NK-92 (cell line): ENCODE measurements around the gene RAB34.
"Not testable (repeated sequence)": the region's sequence is repeated elsewhere in the genome, so short reads cannot be mapped to it uniquely, and the experiment has no call there.

Experiments used
- DNase-seq: peaks from one replicate; lab custom pipeline; 2025; ENCODE audit not compliant: unreplicated experiment; lab: John Stamatoyannopoulos, UW

The RAB34 gene

GRCh38 chr17:28728364-28729200 is 10.9 kb upstream of the RAB34 start, which contains the start of gene NEK8:
Gene NEK8, plus strand, starts transcription at chr17:28728788. Its CDS starts 26 bp downstream, at chr17:28728814.
- DNase-seq = peak; percentile 77

- peak; percentile 41 for DNase-seq
Measured at GRCh38 chr17:28726627-28727491, 9.2 kb upstream of the RAB34 start.

GRCh38 chr17:28726226-28726626 is 8.6 kb upstream of the RAB34 start, which contains the start of gene TLCD1:
Gene TLCD1, minus strand, starts transcription at chr17:28726233. Its CDS starts 136 bp downstream, at chr17:28726097.
- DNase-seq = no peak

DNA sequence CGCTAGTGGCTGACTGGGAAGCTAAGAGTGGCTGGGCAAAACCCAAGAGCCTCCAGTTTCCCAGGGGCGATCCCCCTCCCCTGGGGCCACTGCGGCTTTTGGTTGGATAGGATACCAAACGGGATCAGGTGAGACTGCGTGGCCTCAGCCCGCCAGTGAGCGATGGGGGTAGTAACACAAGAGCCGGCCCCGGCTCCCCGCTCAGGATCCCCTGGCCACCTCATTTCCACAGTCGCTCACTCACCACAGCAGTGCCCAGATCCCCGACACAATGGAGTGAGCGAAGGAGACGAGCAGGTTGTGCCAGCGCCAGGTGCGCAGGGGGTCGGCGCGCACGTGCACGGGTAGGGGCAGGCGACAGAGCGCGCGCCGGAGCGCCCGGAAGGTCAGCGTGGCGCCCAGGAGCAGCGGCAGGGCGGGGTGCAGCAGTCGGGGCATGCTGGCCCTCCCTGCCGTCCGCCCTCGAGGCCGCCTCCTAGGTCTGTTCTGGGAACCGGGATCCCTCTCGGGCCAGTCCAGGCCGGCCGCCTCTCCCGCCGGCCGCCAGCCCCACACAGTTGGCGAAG is 8.1 kb upstream of the RAB34 start:
- no peak for DNase-seq

- DNase-seq = no peak
Measured at GRCh38 chr17:28725166-28725659, 7.5 kb upstream of the RAB34 start.

- no peak for DNase-seq
Measured at GRCh38 chr17:28724500-28725165, 7.0 kb upstream of the RAB34 start.

DNA sequence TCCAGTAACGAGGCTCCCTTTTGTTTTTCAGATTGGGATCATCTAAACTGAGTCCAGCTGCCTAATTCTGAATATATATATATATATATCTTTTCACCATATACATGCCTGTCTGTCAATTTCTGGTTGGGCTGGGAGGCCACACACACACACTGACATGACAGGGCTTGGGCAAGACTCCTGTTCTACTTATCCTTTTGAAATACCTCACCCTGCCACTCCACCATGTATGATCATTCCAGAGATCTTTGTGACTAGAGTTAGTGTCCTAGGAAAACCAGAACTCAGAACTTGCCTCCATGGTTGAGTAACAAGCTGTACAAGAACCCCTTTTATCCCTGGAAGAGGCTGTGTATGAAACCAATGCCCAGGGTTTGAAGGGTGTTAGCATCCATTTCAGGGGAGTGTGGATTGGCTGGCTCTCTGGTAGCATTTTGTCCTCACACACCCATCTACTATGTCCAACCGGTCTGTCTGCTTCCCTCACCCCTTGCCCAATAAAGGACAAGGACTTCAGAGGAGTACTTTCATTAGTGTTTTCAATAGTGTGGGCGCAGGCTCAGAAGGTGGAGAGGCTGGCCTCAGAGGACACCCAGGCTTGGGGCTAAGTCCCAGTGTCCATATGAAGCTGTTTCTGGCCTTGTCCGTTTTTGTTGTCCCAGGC is 6.3 kb upstream of the RAB34 start:
- DNase-seq = not testable (repeated sequence)

DNA sequence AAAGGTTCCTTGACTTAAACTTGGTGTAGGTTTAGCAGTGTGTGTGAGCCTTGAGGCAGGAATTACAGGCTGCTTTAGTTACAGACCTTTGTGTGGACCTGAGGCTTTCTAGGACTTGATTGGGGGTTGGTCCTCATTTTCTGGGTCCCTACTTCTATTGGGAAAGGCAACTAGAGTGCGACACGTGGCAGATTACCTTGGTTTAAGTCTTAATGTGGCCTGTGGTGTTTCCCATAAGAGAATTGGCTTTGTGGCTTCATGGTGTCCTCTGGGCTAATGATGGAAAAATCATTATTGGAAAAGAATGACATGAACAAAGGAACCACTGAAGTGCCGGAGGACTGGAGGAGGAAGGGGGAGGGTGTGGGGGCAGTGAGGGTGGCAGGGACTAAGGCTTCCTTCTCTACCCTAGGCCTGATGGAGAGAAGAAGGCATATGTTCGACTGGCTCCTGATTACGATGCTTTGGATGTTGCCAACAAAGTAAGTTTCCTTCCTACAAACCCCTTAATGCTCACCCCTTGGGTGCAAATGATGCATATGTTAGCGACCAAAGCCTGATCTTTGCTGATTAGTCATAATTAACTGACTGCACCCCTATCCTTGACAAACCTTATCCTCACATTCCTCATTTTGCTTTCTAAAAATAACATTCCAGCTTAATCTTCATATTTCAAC is 5.6 kb upstream of the RAB34 start:
- no peak for DNase-seq

DNA sequence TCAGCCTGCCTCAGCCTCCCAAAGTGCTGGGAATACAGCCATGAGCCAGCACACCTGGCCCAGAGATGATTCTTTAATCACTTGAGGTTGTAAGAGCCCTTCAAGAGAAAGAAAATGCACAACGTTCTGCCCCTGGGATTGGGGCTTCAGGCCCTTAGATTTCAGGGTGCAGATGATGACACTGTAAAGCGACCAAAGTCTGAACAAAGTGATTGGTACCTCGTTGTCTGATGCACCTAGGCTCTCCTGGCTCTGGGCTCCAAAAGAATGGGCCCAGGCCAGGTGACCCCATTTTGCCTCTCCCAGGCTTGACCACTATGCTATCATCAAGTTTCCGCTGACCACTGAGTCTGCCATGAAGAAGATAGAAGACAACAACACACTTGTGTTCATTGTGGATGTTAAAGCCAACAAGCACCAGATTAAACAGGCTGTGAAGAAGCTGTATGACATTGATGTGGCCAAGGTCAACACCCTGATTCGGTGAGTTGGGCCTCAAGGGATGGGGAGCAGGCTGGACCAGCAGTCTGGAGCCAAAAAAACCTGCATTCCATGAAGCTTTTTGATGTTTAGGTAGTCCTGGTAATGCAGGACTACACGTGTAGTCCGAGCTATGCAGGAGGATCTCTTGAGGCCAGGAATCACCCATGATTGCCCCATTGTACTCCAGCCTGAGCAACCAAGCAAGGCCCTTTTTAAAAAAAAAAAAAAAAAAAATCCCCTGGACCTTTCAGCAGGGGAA is 4.9 kb upstream of the RAB34 start:
- DNase-seq = no peak

DNA sequence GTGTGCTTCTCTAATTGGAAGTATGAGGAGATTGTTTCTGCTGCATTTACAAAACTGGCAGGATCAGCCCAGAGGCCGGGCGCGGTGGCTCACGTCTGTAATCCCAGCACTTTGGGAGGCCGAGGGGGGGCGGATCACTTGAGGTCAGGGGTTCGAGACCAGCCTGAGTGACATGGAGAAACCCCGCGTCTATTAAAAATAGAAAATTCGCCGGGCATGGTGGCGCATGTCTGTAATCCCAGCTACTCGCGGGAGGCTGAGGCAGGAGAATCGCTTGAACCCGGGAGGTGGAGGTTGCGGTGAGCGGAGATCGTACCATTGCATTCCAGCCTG is 3.3 kb upstream of the RAB34 start:
- not testable (repeated sequence) for DNase-seq

GRCh38 chr17:28720247-28720996 is 2.8 kb upstream of the RAB34 start:
- DNase-seq = no peak

DNA sequence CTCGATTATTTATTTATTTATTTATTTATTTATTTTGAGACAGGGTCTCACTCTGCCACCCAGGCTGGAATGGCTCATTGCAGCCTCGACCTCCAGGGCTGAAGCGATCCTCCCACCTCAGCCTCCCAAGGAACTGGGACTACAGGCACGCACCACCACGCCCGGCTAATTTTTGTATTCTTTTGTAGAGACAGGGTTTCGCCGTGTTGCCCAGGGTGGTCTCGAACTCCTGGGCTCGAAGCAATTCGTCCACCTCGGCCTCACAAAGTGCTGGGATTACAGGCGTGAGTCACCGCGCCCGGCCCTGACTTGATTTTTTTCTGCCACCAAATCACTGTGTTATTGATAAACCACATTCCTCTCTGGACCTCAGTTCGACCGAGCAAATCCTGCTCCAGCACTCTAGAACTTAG is 1.4 kb upstream of the RAB34 start:
- no peak for DNase-seq

- no peak for DNase-seq
Measured at GRCh38 chr17:28718333-28719020, 809 bp upstream of the RAB34 start.

DNA sequence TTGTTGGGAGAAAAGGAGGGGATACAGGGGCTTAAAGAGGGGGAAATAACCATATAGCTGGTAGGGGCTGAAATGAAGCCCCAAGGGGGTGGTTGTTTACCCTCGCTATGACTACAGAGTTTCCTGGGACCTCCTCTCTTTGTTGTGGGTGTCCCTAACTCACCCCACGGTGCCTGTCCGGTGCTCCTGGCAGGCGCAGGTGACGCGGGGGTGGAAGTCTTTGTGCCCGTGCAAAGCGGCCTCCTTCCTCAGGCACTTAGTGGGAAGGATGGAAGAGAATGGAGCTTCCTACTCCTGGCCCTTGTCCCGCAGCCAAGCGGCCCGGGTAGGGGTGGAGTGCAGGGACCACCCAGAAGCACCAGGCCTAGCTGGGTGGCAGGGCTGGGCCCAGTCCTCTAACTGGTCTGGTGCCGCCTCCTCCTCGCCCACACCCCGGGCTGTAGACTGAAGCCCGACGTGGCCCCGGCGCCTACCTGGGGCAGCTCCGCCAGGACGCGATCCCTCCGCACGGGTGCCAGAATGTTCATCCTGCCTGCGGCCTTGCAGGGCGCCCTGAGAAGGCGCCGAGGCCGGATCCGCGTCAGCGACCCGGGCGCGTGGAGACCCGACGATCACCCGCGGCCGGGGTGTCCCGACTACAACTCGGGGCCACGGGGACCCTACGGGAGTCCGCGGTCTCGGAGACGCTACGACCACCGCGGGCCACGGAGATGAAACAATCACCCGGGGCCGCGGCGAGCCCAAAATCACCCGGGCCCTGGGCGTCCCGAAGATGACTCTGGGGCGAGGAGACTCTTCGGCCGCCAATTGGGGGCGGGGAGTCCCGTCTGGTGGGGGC is 709 bp downstream of the RAB34 start:
- DNase-seq = no peak

DNA sequence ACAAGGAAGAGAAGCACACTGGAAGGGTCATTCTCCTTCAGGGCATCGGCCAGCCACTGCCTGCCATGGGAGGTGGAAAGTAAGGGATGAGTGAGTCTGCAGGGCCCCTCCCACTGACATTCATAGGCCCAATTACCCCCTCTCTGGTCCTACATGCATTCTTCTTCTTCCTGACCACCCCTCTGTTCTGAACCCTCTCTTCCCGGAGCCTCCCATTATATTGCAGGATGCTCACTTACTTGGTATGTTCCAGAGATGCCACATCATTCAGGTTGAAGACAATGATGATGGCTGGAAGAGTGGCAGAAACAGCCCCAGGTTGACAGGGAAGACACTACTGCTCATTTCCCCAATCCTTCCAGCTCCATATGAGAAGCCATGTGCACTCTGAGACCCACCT is 2.5 kb downstream of the RAB34 start:
- DNase-seq = no peak

DNA sequence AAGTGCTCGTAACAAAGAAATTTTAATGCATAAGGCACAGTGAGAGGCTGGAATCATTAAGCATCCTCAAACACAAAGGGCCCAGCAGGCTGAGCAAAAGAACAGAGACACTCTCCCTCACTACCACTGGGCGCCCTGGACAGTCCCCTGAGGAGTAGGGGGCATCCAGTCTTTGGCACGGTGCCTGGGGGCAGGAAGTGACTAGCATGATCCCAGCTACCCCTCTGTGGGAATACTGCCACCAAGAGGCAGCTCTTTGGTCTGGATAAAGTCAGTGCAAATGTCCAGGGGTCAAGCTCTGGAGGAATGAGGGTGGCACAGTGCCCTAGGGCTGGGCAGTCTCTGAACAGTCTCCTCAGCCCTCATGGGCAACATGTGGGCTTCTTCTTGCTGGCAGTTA is 3.4 kb downstream of the RAB34 start:
- no peak for DNase-seq
